ENCODE measurements around the gene CCDC186.
"Not testable (repeated sequence)": the region's sequence is repeated elsewhere in the genome, so short reads cannot be mapped to it uniquely, and the experiment has no call there.

The CCDC186 gene

DNA sequence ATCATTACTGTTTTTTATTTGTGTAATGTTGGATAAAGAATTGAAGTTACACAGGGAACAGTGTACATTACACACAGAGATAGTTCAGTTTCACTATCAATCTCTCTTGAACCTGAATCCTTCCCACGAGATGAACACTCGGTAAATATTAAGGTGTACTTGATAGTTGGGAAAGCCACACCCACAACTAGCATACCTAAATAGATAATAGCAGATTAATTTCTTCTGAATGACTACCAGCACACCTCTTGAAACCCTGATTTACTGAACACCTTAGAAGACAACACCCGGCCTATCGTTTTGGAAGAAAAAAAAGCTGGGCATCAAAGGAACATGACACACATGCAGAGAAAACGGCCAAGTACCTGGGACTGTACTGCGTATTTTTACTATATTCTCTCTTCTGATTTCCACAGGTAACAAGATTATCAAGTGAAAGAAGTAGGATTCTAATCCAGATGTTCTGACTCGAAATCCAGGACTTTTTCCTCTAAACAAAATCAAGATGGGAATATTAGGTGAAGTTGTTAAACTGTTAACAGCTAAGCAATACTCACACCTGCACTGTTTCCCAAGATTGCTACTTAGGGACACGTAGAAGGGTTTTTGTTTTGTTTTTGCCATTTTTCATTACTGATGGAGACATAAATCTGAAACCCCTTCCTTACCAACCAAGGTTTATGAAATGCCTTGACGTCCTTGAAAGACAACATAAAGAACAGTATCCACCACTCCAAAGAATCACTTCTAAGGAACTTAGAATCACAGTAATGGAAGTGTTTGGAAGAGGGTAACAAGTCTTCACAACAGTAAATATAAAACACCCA is 1.0 kb downstream of the CCDC186 start:
- no peak for DNase-seq

DNA sequence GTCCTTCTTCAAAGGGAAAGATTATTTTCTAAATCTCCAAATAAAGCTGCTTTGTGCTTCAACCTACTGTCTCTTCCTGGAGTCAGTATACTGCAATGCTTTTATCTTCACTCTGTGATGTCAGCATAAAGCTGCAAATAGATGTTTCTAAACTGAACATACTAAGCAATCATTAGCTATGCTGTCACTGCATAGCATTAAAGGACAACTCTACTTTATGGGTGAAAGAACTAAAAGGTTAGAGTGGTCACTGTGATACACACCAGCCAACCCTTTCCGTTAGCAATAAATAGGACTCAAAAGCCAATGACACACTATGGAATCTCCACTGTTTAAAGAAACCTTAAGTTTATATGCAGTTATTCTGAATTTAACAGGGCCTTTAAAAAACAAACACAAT is 1.8 kb downstream of the CCDC186 start:
- DNase-seq = no peak

DNA sequence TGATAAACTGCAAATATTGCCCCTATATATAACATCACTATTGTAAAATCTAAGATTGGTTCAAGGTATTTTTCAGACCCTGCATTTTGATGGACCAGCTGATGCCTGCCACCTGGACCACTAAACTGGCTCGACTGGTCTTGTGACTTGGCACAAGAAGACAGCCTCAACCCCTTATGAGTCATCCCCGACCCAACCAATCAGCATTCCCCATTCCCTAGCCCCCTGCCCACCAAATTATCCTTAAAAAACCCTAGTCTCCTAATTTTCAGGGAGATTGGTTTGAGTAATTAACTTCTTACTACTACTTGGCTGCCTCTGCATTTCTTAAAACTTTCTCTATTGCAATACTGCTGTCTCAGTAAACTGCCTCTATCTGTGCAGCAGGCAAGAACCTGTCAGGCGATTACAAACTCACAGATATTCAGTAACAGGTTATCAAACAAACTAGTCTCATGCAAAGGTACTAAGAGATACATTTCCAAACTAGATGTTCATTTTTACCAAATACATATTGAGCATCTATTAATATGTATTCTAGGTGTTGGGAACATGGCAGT is 5.5 kb downstream of the CCDC186 start:
- no peak for DNase-seq

DNA sequence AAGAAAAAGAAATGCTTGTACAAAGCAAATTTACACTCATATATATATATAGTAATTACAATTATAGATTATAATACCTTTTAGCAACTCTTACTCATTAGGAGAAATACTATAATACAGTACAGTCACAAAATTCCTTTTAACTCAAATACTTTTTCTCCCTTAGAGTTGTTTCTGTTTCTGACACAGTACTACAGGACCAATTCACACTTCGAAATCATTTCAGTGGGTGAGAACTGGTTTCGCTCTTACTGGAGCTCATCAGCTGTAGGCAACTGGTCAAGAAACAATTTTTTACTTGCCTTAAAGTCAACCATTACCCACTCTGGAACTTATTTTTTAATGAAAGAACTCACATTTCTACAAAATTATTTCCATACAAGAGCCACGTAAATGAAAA is 6.0 kb downstream of the CCDC186 start:
- no peak for DNase-seq

DNA sequence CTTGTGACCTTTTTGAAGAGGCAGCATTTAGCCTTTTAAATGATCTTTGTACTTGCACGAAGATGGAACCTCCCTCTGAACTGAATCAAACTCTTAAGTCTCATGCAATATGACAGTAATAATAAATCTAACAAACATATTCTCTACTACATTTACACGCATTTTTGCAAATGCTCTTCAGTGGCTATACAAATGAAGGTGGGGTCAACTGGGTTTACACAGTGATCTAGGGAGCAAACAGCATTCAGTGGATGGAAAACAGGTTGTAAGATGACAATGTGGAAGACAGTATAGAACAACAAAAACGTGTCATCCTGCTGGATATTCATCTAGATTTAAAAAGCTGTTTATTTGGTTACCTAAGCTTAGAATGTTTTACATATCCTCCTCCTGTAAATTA is 7.5 kb downstream of the CCDC186 start:
- no peak for DNase-seq

DNA sequence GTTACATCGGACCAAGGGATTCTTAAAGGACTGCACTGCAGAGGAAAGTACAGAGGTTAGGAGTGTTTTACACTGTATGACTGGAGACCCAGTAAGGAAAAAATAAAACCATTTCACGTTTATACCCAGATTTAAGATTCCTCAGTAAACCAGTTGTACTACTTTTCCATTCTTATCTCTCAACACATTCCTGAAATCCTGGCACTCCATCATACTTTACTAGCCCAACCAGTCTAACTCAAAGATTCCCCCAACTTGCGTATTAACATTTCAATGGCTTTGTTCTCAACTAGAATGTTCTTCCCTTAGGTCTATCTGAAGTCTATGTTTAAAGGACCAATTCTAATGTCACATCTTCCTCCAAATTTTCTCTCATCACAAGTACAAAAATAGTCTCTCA is 8.0 kb downstream of the CCDC186 start:
- no peak for DNase-seq

DNA sequence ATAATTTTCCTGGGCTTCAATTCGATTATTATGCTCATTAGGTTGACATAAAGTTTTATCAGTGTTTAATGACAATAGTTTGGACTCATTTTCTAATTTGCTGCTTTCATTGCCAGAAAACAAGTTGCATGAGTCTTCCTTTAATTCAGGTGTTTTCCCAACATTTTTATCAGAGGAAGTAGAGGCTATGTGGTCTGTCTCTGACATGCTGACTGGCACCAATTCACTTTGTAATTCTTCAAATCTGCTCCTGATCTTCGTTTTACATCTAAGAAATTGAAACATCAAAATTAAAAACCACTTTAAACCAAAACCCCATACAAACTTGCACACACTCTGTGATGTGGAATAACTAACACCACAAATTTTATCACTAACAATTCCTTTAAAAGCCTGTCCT is 10.9 kb downstream of the CCDC186 start:
- DNase-seq = no peak

DNA sequence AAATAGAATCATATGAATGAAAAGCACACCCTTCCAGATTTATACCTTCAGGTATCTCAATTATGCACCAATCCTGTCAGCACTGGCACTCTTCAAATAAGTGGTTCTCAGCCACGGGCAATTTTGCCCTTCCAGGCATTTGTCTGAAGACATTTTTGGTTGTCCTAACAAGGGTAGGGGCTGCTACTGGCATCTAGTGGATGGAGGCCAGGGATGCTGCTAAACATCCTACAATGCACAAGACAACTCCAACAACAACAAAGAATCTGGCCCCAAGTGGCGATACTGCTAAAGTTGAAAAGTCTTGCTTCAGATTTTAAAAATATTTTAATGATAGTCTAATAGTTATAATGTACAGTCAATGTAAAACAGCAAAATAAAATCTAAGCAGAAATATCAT is 16.1 kb downstream of the CCDC186 start:
- DNase-seq = no peak

DNA sequence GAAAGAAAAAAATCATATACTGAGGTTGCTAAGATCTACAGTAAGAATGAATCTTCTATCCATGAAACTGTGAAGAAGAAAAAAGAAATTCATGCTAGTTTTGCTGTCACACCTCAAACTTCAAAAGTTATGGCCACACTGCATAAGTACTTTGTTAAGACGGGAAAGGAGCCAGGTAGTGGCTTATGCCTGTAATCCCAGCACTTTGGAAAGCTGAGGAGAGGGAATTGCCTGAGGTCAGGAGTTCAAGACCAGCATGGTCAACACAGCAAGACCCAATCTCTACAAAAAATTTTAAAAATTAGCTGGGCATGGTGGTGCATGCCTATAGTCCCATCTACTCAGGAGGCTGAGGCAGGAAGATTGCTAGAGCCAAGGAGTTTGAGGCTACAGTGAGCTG is 22.1 kb downstream of the CCDC186 start:
- DNase-seq = no peak

DNA sequence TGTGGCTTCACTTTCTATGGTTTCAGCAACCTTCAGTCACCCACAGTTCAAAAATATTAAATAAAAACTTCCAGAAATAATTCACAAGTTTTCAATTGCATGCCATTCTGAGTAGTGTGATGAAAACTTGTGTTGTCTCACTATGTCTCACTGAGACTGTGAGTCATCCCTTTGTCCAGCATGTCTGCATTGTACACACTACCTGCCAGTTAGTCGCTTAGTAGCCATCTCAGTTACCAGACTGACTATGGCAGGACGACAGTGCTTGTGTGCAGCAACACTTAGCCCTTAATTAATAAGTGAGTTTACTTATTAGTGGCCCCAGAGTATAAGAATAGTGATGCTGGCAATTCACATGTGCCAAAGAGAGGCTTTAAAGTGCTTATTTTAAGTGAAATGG is 22.5 kb downstream of the CCDC186 start:
- DNase-seq = no peak

DNA sequence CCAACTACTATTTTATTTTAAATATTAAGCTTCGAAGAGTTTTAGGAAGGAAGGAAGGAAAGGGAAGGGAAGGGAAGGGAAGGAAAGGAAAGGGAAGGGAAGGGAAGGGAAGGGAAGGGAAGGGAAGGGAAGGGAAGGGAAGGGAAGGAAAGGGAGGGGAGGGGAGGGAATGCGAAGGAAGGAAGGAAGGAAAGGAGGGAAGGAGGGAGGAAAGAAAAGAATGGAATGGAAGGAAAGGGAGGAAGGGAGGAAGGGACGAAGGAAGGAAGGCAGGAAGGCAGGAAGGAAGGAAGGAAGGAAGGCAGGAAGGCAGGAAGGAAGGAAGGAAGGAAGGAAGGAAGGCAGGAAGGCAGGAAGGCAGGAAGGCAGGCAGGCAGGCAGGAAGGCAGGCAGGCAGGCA is 24.5 kb downstream of the CCDC186 start:
- DNase-seq = not testable (repeated sequence)

DNA sequence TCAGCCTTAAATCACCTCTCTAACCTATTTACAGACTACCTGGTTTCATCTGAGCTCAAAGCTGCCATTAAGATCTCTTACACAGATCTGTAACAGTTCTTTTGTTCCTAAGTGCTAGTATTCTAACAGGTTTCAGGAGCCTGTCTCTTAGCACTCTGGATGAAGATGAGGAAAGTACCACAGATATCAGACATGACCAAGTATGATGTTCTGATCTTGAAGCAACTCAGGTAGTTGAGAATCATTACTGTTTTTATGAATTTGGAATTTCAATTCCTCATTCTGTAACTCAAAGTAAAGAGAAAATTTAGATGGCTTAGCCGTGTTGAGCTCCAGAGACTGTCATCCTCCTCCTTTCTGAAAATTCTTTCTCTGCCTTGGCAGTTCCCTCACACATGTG is 30.8 kb downstream of the CCDC186 start:
- DNase-seq = no peak

DNA sequence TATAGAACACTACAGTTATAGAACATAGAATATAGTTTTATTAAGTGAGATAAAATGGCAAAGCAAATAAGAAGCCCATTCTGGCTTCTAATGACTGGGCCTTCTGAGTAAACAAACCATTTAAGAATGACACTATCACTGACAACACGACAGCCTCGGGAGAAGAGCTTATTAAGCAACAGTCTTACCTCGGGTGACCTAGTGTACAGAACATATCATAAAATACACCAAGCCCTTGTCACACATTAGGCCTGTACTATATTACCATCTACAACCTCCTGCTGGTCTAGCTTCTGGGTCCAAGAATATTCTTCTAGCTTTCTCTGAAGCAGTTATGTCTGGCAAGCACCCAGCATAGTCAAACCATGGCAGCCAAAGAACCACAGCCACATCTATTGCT is 32.0 kb downstream of the CCDC186 start:
- DNase-seq = no peak

DNA sequence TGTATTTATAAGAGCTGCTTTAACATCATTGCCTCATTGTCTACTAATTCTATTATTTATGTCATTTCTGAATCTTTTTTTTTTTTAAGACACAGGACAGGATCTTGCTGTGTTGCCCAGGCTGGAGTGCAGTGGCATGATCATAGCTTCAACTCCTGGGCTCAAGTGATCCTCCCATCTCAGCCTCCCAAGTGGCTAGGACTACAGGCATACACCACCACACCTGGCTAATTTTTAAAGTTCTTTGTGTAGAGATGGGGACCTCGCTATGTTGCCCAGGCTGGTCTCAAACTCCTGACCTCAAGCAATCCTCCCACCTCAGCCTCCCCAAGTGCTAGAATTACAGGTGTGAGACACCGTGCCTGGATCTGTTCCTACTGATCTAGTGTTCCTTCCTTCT is 33.2 kb downstream of the CCDC186 start:
- DNase-seq = not testable (repeated sequence)

DNA sequence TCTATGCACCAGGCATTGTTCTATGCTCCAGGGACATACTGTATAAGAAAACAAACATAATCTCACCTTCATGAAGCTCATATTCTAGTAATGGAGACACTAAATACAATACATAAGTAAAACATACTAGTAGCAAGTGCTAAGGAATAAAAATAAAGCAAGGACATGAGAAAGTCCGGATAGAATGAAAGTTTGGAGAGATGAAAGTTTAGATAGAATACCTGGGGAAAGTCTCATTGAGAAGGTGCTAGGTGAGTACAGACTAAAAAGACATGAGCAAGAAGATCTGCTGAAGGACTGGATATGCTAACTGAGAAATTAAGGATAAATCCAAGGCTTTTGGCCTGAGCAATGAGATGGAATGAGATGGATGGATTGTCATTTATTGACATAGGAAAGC is 34.0 kb downstream of the CCDC186 start:
- DNase-seq = no peak

DNA sequence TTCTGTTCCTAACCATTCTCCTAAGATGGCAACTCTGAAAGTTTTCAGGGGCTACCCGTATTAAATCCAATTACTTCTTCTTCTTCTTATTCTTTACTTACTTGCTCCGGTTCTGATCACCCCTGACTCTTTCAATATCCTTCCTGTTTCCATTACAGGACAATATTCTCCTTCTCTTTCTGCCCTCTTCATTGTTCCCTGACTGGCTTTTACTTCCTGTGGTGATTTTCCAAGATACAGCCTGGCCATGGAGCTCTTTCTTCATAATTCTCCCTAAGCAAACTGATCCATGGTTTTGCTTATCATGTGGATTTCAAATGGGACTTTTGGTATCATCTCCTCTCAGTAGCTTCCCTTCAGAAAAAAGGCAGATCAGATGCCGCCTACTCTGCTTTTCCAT is 35.4 kb downstream of the CCDC186 start:
- DNase-seq = no peak

DNA sequence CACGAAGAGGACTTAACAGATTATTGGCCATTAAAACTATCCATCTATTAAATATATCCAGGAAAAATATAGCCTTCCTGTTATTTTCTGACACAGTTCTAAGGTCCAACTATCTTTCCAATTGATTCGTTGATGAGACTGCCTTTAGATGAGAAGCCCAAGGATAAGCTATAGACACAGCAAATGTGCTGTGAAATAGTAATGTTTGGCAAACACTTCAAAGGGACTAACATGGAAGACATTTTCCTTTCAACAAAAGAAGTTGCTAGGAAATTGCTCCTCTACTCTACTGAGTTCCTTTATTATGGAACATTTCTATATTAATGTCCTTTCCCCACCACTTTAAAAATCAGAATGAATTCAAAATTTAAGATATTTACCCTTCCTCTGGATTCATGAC is 38.5 kb downstream of the CCDC186 start:
- DNase-seq = no peak

DNA sequence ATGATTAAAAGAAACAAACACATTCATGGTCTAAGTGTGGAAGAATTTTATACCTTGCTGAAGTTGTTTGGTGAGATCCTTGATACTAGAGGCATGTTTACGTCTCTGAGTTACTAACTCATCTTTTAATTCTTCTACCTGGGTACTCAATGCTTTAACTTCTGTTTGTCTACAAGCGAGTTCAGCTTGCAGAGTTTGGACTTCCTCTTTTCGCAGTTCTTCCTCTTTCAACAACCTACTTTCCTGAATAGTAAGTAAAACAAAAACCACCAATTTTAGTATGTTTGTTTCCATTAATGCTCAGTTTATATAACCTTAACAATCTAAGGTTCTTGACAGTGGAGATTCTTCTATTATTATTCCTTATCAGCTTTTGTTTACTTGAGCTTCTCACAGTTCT is 42.9 kb downstream of the CCDC186 start:
- DNase-seq = no peak

DNA sequence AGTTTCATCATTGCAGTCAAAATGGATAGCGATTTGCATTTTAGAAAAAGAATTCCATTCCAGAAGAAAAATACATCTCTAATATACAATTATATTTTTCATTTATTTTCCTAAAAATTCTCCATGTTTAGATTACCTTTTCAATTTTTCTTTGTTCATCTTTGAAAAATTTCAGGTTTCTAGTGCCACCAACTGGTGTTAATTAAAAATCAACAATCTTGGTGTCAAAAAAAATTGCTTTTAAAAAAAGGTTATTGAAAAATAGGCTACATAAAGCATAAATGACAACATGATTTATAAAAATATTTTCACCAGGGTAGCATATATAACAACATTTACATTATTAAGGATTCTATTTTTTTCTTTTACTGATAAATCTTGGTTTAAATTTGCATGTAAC is 53.0 kb downstream of the CCDC186 start:
- no peak for DNase-seq

DNA sequence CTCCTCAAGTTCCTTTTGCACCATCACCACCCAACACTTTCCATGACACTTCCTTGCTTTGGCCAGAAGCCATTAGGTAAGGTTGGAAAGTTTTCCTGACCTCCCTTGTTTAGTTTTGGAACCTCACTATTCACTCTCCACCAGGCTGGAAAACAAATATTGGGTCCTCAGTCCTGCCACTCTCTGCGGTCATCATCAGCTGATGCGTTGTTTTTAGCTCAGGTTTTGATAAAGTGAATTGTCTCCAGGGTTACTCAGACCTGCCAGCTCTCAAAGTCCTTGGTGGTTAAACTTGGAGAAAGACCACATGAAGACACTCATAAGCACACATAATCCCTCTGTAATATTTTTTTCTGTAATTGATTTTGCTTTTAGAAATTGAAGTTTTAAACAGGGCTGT is 55.5 kb downstream of the CCDC186 start:
- no peak for DNase-seq

DNA sequence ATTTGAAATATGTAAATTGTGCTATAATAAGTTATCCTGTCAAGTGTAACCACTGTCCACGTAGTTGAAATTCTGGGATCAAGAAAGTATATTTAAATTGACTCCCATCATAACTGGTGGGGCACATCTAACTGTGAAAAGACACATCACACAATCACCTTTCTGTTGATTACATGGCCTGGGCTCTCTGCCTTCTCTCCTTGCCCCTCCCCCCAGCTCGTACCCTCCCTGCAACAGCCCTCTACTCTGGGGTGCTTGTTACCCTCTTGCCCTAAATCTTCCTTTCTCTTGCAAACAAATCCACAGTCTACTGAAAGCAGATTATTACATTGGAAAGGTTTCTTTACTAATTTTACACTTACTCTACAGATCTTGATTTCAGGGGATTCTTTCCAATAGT is 56.3 kb downstream of the CCDC186 start:
- no peak for DNase-seq

DNA sequence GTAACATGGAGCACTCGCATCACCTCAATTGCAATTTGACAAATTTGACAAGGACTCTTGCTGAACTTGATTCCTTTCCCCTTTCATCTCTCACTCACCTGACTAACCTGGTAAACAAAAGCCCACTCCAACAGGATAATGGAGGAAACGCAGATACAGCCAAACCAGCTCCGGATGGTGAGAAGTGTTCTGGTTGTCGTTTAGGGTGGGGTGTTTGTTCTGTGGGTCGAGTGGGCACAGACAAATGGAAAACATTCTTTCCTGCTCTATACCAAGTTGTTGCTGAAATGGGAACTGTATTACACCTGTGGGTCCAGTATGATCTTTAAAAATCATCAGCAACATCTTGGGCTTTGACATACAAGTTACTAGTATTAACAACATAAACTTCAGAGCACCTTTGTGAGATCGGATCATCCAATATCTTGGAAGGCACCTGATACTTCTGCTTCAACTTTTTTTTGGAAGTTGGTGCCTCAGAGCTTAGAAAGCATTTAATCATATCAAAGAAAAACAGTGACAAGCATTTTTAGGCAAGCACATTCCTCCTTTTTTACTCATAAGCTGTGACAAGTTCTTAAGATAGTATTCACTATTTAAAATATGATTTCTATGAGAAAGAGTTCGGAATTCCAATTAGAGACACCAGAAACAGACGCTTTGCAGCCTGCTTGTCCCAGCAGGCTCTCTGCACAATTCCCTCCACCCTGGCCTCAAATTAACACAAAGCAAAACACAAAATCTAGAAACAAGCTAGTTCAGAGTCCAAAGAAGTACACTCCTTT is 58.1 kb downstream of the CCDC186 start:
- DNase-seq = no peak

DNA sequence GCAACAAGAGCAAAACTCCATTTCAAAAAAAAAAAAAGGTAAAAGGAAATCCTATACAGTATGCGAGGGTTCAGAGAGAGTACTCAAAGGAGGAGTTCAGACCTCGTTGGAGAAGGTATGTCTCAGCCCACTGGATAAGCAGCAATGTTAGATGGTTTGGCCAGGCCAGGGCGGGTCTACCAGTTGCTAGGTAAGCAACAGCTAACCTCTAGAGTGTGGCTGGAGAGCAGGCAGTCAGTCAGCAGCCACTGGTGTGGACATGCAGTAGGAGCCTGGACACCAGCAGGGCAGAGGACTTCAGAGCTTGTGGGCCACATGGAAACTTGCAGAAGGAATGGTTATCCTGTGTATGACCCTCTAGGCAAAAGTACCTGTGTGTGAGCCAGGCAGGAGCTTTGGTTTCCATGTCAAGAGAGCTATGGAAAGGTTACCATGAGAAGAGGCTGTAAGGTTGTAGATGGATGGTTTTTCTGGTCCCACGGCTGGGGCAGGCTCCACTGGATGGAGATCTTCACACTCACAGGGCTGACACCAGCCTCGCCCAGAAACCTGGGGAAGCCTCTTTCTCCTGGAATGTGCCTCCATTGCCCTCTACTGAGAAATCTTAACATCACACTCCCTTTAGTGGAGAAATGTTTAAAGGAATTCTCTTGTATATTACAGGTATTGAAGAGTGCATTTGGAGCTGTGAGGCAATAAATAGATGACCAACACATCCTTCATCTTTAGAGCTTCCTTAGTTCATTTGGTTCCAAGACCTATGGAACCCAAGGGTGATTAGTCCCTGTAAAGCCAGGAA is 63.6 kb downstream of the CCDC186 start:
- no peak for DNase-seq
